HepG2 (cell line): ENCODE data around the gene PPM1H.

Experiments
- EP300 ChIP-seq, 3 experiments: sonication (generic) in 1 of 3; formaldehyde crosslinking in 1 of 3; IDR thresholded peaks; 2 replicates each; pipeline versions ENCODE4 v1.5.1 to v1.6.1; 2011 to 2020; ENCODE audit warnings: low read depth in 2 of 3, low read length in 2 of 3, borderline replicate concordance in 1 of 3, improper control_type of control experiment in 1 of 3, mild to moderate bottlenecking in 1 of 3, missing genetic modification reagents in 1 of 3, moderate library complexity in 1 of 3
- NFE2L2 ChIP-seq: fragments of 150-350 bp; IDR thresholded peaks from 2 replicates; pipeline ENCODE4 v1.6.1; 2014; ENCODE audit warnings: low read length
- POLR2AphosphoS5 ChIP-seq: IDR thresholded peaks from 2 replicates; pipeline ENCODE4 v1.6.1; 2012; ENCODE audit warnings: low read depth, low read length
- TF ChIP-seq, protein P1 (sequence below): sonication (generic); formaldehyde crosslinking; IDR thresholded peaks from 2 replicates; pipeline ENCODE4 v1.4.0; 2020; ENCODE audit warnings: missing genetic modification reagents

DNA sequence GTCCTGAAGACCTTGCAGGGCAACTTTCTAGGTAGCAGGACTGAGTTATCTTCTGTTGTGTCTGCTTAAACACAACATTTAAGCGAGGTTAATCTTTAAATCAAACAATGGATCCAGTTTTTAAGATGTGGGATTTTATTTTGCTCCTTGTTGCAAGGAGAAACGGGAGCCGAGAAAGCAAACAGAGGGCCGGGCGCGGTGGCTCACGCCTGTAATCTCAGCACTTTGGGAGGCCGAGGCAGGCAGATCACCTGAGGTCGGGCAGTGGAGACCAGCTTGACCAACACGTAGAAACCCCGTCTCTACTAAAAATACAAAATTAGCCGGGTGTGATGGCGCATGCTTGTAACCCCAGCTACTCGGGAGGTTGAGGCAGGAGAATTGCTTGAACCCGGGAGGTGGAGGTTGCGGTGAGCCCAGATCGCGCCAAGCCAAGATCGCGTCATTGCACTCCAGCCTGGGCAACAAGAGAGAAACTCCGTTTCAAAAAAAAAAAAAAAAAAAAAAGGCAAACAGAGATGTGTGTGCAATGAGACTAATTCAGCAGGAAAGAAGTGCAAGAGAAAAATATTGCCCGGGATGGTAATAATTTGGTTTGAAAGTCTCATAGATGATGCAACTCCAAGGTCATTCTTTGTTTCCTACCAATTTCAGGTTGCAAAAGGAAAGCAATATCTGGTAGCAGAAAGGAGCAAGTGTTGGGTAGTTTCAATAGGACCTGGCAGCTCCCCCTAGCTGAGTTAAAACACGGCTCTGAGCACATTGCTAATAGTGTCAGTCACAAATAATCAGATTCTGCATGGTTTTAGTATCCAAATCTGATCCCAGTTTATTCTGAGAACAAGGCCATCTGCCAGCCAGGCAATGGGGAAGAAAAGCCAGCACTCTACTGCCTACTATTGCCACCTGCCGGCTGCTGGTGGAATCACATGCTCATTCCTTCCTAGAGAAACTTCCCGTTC is 141.4 kb downstream of the PPM1H start:
- TF ChIP-seq, protein P1, sequence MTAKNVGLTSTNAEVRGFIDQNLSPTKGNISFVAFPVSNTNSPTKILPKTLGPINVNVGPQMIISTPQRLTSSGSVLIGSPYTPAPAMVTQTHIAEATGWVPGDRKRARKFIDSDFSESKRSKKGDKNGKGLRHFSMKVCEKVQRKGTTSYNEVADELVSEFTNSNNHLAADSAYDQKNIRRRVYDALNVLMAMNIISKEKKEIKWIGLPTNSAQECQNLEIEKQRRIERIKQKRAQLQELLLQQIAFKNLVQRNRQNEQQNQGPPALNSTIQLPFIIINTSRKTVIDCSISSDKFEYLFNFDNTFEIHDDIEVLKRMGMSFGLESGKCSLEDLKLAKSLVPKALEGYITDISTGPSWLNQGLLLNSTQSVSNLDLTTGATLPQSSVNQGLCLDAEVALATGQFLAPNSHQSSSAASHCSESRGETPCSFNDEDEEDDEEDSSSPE (CRISPR knock-in tag), result no peak
- TF ChIP-seq EP300 (IDR thresholded peaks at IDR 0.05; ENCODE audit: low read depth in 2 of 2, low read length in 2 of 2) (no peak), EP300 (CRISPR knock-in tag; IDR thresholded peaks at IDR 0.05; ENCODE audit: borderline replicate concordance) (no peak), NFE2L2 (no peak), POLR2AphosphoS5 (no peak)
